T-helper 22 cell (primary cell): ENCODE measurements around the gene NOTCH2.
"Not testable (repeated sequence)": the region's sequence is repeated elsewhere in the genome, so short reads cannot be mapped to it uniquely, and the experiment has no call there.

Source experiments
- DNase-seq: peaks from one replicate; pipeline ENCODE4 v3.0.0-alpha.2; 2020; ENCODE audit warnings: low read depth

NOTCH2 gene

DNA sequence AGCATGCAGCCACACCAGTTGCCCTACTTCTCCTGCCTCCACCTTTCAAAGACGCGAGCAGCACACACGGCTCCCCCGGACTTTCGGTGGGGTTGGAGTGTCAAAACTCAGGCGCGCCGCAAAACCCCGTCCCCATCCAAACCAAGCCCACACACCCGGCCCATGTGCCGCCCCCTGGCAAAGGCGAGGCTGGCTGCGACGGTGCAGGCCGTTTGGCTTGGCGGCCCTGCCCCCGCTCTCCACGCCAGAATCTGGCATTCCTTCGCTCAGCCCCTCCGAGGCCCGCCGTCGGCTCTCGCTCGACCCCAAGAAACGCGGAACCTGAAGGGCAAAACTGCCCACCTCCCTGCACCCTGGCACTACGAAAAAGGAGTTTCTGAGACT, 787 bp downstream of the NOTCH2 start:
- peak; percentile 0 for DNase-seq

DNA sequence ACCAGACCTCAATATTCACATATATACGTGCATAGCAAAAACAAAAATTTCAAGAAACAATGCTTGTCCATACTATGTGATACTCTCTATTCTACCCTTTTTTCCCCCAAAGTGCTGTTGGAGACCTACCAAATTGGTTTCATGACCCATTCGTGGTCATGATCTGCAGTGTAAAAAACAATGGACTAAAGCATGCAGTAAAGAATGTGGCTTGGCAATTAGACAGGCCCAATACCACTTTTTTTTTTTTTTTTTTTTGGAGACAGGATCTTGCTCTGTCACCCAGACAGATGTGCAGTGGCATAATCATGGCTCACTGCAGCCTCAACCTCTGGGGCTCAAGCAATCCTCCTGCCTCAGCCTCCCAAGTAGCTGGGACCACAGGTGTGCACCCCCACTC, 21.3 kb downstream of the NOTCH2 start:
- DNase-seq, result not testable (repeated sequence)

DNA sequence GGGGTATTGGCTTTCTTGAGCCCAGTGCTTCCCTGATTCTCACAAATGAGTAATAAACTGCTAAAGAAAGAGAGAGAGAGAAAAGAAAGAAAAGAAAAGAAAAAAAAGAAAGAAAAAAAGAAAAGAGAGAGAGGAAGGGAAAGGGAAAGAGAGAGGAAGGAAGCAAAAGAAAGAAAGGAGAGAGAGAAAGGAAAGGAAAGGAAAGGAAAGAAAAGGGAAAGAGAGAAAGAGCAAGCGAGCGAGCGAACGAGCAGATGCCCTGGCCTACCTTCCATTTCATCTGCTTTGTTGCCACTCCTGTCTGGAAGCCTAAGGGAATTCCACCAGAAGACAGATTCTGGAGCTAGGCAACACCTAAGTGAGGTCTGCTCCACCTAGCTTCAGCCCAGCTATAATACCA, 27.7 kb downstream of the NOTCH2 start:
- DNase-seq, result not testable (repeated sequence)

GRCh38 chr1:120032253-120032652, 37.2 kb downstream of the NOTCH2 start:
- DNase-seq, result not testable (repeated sequence)

DNA sequence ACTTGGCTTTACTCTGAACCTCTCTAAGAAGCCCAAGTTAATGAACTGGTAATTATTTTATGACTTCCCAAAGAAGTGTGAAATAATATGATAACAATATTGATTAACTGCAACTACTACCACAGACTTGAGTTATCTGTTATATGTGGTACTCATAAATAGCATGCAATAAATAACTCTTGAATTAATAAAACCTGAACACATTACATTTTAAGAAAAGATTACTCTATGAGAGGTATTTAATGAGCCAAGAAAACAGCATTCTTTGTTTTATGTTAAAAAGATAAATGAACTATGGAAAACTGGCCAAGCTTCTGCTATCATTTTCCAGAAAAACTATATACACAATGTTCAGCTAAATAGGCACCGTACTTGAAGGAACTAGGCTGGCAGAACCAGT, 45.7 kb downstream of the NOTCH2 start:
- not testable (repeated sequence) for DNase-seq

GRCh38 chr1:120014978-120015377, 54.5 kb downstream of the NOTCH2 start:
- DNase-seq, result not testable (repeated sequence)

DNA sequence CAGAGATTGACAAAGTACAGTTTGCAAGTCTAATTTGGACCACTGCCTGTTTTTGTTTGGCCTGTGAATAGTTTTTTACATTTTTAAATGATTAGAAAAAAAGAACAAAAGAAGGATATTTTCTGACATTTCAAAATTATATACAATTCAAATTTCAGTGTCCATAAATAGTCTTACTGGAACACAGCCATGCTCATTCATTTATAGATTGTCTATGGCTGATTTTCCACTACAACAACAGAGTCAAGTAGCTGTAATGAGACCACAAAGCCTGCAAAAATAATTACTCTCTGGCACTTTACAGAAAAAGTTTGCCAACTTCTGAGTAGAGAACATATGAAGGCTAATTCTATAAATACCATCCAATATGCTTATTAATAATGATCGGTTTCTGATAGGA, 61.1 kb downstream of the NOTCH2 start:
- not testable (repeated sequence) for DNase-seq

- DNase-seq, result not testable (repeated sequence)
Observed at GRCh38 chr1:120007850-120008249, 61.6 kb downstream of the NOTCH2 start.

DNA sequence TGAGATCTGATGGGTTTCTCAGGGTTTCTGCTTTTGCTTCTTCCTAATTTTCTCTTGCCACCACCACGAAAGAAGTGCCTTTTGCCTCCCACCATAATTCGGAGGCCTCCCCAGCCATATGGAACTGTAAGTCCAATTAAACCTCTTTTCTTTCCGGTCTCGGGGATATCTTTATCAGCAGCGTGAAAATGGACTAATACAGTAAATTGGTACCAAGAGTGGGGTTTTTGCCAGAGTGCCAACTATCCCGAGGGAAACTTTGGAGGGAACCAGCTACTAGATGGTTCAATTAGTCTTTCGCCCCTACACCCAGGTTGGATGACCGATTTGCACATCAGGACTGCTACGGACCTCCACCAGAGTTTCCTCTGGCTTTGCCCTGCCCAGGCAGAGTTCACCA, 68.4 kb downstream of the NOTCH2 start:
- DNase-seq, result not testable (repeated sequence)

GRCh38 chr1:119996731-119997312, 72.6 kb downstream of the NOTCH2 start:
- DNase-seq, result not testable (repeated sequence)

GRCh38 chr1:119995975-119996374, 73.5 kb downstream of the NOTCH2 start:
- DNase-seq, result not testable (repeated sequence)

- no peak for DNase-seq
Observed at GRCh38 chr1:119988306-119989062, 81.0 kb downstream of the NOTCH2 start.

GRCh38 chr1:119987686-119988085, 81.8 kb downstream of the NOTCH2 start:
- no peak for DNase-seq

- no peak for DNase-seq
Observed at GRCh38 chr1:119987112-119987511, 82.3 kb downstream of the NOTCH2 start.

- no peak for DNase-seq
Observed at GRCh38 chr1:119986007-119986497, 83.4 kb downstream of the NOTCH2 start.

DNA sequence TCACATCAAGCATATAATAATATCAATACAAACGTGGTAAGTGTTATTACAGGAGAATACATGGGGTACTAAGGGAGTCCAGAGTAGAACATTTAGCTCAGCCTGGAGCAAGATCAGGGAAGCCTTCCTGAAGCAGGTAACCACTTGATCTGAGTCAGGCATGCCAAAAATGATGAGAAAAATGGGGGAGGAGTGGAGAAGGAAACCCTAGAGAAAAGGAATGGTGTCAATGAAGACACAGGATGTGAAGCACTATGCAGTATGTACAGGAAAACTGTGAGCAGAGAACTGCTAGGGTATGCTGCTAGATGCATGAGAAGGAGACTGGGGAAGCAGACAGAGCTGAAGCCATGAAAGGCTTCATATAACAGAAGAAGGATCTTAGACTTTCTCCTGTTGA, 84.7 kb downstream of the NOTCH2 start:
- no peak for DNase-seq

DNA sequence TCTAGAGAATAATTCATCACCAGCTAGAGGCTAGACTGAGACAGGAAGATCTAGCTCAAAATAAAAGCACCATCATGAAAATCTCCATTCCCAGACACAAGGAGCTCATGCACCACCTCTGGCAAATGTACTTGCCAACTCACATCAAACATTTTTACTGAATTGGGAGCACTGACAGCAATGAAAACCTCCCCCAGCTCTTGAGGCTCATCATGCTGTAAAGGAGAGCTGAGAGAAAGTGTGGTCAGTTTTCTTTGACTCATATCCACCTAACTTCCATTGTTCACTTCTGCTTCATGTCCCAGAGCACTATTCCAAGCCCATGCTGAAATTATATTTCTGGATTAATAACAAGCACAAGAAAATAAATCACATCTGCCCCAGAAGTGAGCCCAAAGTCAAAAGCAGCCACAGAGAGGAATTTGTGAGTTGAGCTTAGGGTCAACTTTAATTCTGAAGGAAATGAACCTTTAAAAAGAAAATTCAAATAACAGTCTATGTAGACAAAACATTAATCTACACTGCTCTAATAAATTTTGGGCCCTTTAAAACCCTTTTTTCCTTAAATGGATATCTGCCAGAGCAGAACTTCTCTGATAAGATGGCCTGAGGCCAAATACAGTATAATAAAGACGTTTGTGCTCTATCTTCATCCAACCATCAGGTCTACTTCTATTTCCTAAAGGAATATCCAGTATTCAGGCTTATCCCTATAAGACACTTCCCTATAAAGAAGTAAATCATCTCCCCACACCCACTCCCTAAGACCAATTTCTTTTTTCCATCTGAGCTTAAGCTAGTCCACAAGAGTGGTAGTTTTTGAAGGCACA, 87.3 kb downstream of the NOTCH2 start:
- DNase-seq, result no peak

GRCh38 chr1:119981496-119981895, 88.0 kb downstream of the NOTCH2 start:
- no peak for DNase-seq

GRCh38 chr1:119978018-119978505, 91.4 kb downstream of the NOTCH2 start:
- no peak for DNase-seq

- not testable (repeated sequence) for DNase-seq
Observed at GRCh38 chr1:119977113-119977736, 92.2 kb downstream of the NOTCH2 start.

- DNase-seq, result not testable (repeated sequence)
Observed at GRCh38 chr1:119975582-119976254, 93.7 kb downstream of the NOTCH2 start.
